H7 (cell line): ENCODE results near the gene RTF2. TPM values are rescaled to one million over a fixed set of nuclear protein-coding genes. Genes with fewer than 3 reads are reported as not detected.

Experiments used
- DNase-seq: peaks from one replicate; pipeline ENCODE4 v3.0.0; 2012
- H3K27me3 ChIP-seq: 2 replicates; pipeline ENCODE4 v1.6.0; 2011; ENCODE audit warnings: mild to moderate bottlenecking, low read length; ENCODE audit not compliant: control insufficient read depth, insufficient read depth
- H3K36me3 ChIP-seq: replicated peaks from 2 replicates; pipeline ENCODE4 v1.5.1; 2011; ENCODE audit warnings: low read length; ENCODE audit not compliant: control insufficient read depth, insufficient read depth
- H3K4me3 ChIP-seq: 2 replicates; pipeline ENCODE4 v1.5.1; 2011; ENCODE audit warnings: low read depth, mild to moderate bottlenecking, control low read depth, low read length, moderate library complexity; ENCODE audit not compliant: insufficient read depth
- total RNA-seq: library from RNA; depleted of rRNA; stranded (reverse); fragments of >200 nt; shearing (Covaris generic); gene quantifications from 2 replicates; pipeline ENCODE4 v1.2.3, GENCODE V29; 2014

The RTF2 gene
- total RNA-seq, 1 experiment from 2014 or later: 59.7 TPM

DNA sequence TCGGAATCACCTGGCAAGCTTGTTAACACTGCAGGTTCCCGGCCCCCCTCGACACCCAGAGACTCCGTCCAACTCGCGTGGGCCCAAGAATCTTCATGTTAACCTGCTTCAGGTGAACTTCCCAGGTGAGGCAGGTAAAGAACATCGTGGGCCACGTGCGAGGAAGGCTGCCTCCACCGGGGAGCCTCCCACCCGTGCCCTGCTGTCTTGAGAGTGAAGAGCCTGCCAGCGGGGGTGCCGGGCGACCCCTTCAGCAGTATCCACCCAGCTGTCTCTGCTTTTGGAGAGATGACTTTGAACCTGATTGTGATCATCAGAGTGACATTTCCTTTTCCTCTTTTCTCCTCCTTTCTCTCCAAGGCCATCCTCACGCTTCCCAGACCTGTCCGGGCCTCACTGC, 22.9 kb upstream of the RTF2 start:
- DNase-seq: no peak
- Histone ChIP-seq H3K27me3 (peaks cover 2% of the 10 kb centered on the region; the same call in 1 of the 2 replicates), H3K4me3 (no peak overlapping the region), H3K36me3 (no peaks in the 10 kb centered on the region)

DNA sequence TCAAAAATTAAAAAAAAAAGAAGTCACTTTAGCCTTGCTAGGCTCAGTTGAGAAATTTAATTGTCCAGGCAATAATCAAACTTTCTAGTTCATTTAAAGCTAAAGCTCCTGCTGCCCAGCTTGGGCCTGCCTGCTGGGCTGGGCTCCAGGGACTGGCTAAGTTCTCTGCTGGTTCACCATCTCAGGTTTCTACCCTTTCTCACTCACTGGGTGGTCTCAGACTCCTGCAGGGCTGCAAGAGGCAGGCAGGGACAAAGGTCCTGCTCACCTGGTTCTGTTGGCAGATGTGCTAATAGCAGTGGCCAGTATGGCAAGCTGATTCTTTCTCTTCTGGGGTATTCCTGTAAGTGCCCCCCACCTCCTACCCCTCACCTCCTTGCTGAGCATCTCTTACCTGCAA, 21.2 kb upstream of the RTF2 start:
- no peaks in the 10 kb centered on the region for H3K36me3 ChIP-seq
- peaks cover 2% of the 10 kb centered on the region; the same call in 1 of the 2 replicates for H3K27me3 ChIP-seq
- H3K4me3 ChIP-seq: no peak overlapping the region
- peak; percentile 66 for DNase-seq

DNA sequence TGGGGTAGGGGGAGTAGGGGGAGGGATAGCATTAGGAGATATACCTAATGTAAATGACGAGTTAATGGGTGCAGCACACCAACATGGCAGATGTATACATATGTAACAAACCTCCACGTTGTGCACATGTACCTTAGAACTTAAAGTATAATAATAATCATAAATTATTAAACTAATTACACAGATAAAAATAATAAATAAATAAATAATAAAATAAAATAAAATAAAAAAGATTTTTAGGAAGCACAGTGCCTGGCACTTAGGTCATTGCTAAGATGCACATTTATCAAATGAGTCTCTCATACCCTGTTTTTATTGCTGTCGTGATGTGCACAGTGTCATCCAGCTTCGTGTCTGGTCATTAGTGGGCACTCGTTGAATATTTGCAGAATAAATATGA, 19.0 kb upstream of the RTF2 start:
- no peaks in the 10 kb centered on the region for H3K36me3 ChIP-seq
- no peak for DNase-seq
- no peaks in the 10 kb centered on the region for H3K27me3 ChIP-seq
- H3K4me3 ChIP-seq: no peak overlapping the region

DNA sequence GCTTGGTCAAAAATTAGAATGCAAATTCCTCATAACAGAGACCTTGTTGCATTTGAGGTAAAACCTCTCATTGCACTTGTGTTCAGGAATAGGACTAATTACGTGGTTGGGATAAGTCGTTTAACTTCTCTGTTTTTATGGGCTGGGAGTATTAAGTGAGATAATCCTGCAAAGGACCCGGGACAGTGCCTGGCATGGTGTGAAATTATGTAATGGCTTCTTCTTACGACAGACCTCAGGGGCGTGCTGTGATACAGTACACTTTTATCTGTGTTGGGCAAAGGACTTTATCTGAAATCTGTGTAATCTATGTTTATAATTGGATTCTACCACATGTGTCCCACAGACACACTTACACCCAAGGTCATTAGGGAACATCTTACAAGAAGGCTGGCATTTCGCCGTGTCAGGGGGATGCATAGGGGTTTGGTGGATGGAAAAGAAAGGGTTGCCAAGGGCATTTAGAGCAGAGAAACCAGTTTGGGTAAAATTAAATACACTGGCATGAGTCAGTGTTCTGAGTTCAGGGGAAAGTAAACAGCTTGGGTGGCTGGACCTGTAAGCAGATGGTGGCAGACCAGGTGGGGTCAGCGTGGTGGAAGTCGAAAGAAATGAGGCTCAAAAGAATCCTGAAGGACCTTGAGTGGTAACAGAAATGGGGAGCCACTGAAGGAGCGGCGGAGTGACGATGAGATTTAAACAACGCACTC, 17.2 kb upstream of the RTF2 start:
- no peaks in the 10 kb centered on the region for H3K27me3 ChIP-seq
- DNase-seq: no peak
- no peaks in the 10 kb centered on the region for H3K36me3 ChIP-seq
- H3K4me3 ChIP-seq: no peak overlapping the region

DNA sequence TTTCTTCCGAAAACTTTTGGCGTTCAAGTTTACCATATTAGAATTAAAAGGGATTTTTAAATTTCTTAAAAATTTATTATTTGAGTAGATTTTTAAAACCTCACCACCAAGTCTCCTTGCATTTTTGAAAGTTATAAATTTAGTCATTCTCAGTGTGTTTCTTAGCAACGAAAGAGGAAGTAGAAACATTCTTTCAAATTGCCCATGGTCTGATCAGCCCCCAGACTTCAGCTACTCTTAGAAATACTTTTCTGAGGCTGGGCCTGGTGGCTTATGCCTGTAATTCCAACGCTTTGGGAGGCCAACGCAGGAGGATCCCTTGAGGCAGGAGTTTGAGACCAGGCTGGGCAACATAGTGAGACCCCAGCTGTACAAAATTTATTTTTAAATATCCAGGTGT, 15.1 kb upstream of the RTF2 start:
- Histone ChIP-seq H3K4me3 (no peak overlapping the region), H3K36me3 (no peaks in the 10 kb centered on the region), H3K27me3 (no peaks in the 10 kb centered on the region)
- DNase-seq: no peak

DNA sequence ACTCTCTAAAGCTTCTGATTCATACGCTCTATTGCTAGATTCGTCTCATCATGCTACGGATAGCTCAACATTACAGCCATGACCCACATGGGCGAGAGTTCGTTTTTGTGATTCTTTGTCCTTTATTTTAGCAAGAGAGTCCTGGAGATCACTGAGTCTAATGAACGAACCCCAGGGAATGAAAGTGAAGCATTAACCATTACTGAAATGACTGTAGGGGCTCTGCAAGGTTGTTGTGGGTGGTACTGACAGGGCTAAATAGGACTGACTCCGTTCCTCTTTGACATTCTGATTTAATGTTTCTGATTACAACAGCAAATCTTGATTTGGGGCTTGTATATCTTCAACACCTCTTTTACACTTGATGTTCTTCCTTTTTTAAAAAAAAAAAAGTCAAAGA, 13.7 kb upstream of the RTF2 start:
- H3K4me3 ChIP-seq: no peak overlapping the region
- H3K27me3 ChIP-seq: no peaks in the 10 kb centered on the region
- no peaks in the 10 kb centered on the region for H3K36me3 ChIP-seq
- no peak for DNase-seq

DNA sequence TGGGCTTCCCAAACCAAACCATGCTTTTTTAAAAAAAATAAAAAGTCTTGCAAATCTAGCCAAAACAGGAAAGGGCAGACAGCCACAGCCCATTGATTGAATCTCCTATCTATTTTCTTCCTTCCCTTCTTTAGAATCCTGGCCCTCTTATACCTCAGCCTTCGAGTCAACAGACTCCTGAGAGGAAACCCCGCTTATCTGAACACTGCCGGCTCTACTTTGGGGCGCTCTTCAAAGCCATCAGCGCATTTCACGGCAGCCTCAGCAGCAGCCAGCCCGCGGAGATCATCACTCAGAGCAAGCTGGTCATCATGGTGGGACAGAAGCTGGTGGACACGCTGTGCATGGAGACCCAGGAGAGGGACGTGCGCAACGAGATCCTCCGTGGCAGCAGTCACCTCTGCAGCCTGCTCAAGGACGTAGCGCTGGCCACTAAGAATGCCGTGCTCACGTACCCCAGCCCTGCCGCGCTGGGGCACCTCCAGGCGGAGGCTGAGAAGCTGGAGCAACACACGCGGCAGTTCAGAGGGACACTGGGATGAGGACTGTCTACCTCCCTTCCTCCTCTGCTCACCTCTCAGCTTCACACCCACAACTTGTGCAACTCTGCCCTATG, 10.1 kb upstream of the RTF2 start:
- H3K4me3 ChIP-seq: no peak overlapping the region
- H3K27me3 ChIP-seq: no peaks in the 10 kb centered on the region
- DNase-seq: no peak
- H3K36me3 ChIP-seq: no peaks in the 10 kb centered on the region

DNA sequence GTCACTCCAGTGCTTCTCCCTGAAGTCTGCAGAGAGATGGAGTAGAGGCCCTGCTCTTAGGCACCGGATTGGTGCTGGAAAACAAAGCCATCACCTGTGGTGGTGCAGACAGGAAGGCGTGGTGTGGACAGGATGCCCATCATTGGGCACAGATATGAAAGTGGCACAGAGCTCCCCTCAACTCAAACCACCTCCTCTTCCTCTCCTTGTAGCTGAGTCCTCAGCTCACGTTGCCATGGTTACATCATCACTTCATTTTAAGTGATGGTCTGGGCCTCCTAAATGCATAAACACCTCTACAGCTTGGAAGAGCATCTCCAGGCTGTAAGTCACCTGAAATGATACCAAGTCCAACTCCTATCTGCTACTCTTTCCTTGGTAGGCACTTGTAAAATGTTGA, 8.0 kb upstream of the RTF2 start:
- Histone ChIP-seq H3K27me3 (no peaks in the 10 kb centered on the region), H3K36me3 (no peaks in the 10 kb centered on the region), H3K4me3 (no peak overlapping the region)
- no peak for DNase-seq

DNA sequence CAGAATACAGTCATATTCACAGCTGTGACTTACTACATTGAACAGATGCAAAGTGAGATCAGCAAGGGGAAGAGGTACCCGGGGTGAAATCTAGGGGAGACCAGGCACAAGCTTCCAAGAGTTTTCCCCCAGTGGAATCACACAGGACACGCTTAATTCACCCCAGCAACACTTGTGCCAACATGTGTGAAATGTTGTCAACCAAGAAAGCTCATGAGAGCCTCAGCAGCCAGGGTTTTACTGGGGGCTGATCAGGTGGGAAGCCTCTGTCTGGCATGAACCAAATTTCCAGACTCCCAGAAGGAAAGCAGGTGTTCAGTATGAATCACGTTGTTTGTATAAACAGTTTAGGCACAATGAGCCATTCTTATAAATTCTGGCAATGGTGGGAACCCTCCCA, 6.9 kb upstream of the RTF2 start:
- H3K27me3 ChIP-seq: no peaks in the 10 kb centered on the region

DNA sequence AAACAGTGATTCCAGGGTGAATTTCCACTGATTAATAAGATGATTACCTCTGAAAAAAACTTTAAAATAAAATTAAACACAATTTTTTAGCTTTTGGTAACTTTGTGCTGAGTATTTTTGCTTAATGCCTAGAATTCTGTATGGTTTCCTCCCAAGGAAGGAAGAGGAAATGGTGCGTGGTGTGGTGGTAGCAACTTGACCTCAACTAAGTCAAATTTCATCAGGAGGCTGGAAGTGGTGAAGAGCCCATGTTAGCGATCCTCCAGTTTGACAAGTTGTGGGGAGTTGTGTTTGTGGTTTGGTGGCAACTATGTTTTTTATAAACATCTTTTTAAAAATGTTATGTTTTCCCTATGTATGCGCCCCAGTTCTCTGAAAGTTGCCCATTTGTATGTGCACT, 5.0 kb upstream of the RTF2 start:
- Histone ChIP-seq H3K36me3 (no peaks in the 10 kb centered on the region), H3K4me3 (no peak overlapping the region), H3K27me3 (no peaks in the 10 kb centered on the region)
- DNase-seq: no peak

More for the DNA sequence above, 6.9 kb upstream of the RTF2 start:
- Histone ChIP-seq H3K36me3 (no peaks in the 10 kb centered on the region), H3K4me3 (no peak overlapping the region)
- DNase-seq: no peak

DNA sequence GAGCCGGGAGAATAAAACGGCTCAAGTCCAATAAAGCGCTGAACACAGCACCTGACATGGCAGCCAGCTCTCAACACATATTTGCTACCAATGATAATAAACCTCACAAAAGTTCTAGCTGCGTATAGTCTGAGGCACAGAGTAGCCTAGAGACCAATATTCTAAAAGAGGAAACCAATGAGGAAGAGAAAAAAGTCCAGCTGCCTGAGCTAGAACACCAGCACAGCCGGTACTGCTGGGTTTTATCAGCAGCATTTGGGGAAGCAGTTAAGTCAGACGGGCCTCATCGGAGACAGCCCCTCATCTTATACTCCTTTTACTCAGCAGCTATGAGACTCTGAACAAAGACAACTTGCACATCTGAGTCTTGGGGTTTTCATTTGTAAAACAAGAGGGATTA, 2.4 kb upstream of the RTF2 start:
- DNase-seq: no peak
- no peaks in the 10 kb centered on the region for H3K27me3 ChIP-seq
- no peak overlapping the region for H3K4me3 ChIP-seq
- H3K36me3 ChIP-seq: no peaks in the 10 kb centered on the region

DNA sequence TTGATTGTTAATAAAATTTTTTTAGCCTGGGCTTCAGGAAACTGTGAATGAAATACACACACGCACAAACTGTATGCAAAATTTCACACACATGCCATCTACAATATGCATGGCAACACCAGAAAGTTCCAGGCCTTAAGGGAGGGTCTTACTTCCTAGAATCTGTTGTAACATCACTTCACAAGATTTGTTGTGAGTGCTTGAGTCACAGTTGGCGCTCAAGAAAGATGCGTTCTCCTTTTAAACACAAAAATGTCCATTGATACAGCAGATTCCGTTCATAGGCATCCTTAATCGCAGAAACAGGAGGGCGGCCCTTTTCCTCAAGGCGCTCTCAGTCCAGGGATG, 485 bp upstream of the RTF2 start:
- no peaks in the 10 kb centered on the region for H3K27me3 ChIP-seq
- H3K36me3 ChIP-seq: no peaks in the 10 kb centered on the region
- peak overlapping the region; percentile 77 for H3K4me3 ChIP-seq
- DNase-seq: no peak

DNA sequence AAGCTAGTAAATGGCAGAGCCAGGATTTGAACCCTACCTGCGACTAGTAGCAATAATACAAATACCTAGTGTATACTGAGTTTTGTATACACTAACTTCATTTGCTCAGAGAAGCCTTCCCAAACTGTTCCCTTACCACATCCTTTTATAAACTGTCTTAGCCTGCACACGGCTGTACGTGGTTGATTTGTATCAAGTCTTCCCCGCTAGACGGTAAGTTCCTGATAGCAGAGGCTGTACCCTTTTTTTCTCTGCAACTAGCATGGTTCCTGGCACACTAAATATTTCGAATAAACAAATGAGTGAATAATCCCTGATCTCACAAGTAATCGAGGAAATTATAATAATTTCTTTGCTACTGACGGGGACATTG, 636 bp downstream of the RTF2 start:
- no peaks in the 10 kb centered on the region for H3K27me3 ChIP-seq
- peak overlapping the region; percentile 77 for H3K4me3 ChIP-seq
- DNase-seq: no peak
- H3K36me3 ChIP-seq: peaks cover 1% of the 10 kb centered on the region; the same call in 1 of the 2 replicates

DNA sequence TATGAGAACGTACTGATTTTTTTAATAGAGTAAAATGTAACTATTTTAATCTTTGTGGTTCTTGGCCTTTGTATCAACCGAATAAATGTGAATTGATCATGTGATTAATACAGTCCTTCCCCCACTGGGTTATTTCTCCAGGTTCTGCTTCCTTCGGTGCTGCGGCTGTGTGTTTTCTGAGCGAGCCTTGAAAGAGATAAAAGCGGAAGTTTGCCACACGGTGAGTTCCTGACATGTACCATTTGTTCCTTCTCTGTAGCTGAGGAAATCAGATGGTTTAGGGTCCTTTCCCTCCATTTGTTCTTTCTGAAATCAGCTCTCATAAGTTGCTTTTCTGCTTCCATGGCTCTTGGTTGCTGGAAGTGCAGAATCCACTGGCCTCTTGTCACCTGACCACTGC, 15.5 kb downstream of the RTF2 start:
- DNase-seq: no peak
- Histone ChIP-seq H3K27me3 (no peaks in the 10 kb centered on the region), H3K36me3 (peaks cover 10% of the 10 kb centered on the region), H3K4me3 (no peak overlapping the region)

DNA sequence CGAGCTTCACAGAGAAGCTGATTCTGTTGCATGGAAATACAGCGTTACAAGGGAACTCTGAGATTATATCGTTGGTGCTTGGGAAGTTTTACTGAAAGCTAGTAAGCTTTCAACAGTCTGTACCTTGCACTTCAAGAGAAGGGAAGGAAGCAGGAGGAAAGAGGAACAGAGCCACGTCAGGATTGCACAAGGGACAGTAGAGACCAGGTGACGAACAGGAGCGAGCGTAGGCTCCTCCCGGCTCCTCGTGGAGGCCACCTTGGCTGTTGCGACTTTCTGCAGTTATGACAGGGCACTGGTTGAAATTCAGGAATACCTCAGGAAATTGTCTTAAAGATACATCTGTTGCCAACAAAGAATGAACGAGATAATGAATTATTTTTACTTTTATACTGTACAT, 18.8 kb downstream of the RTF2 start:
- no peaks in the 10 kb centered on the region for H3K27me3 ChIP-seq
- H3K36me3 ChIP-seq: peaks cover 9% of the 10 kb centered on the region
- H3K4me3 ChIP-seq: no peak overlapping the region
- DNase-seq: no peak

DNA sequence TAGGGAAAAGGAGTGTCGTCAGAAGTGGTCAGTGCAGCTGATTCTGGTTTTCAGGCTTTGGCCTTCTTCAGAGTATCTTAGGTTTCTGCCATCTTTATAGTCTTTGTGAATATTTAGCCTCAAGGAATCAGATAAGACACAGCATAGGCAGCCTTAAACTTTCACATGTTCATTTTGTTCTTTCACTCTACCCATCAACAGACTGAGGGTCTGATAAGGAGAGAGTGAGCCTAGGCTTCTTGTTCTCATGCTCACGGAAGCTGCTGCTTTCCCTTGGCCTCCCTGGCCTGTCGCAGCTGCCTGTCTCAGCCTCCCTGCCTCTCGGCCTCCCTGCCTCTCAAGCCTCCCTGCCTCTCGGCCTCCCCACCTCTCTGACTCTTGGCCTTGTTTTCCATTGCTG, 20.1 kb downstream of the RTF2 start:
- Histone ChIP-seq H3K36me3 (peaks cover 9% of the 10 kb centered on the region), H3K27me3 (no peaks in the 10 kb centered on the region), H3K4me3 (no peak overlapping the region)
- DNase-seq: no peak
